Measurements from ENCODE around the gene DNAJC24.

DNAJC24 gene

DNA sequence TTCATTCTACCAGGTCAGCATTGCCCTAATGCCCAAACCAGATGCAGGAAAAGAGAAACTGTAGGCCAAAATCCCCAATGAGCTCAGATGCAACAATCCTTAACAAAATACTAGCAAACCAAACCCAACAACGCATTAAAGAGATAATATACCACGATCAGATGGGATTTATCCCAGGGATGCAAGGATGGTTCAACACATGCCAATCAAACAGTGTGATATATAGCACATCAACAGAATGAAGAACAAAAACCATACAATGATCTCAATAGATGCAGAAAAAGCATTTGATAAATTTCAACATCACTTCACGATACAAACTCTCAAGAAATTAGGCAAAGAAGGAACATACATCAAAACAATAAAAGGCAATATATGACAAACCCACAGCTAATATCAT lies 94.8 kb downstream of the DNAJC24 start:
- no peak for FAIRE-seq
- TF ChIP-seq POU2F2 (IDR thresholded peaks at IDR 0.05; ENCODE audit: low read depth, low read length) = no peak
- no peak for DNase-seq (ENCODE audit: insufficient read length, low spot score)

DNA sequence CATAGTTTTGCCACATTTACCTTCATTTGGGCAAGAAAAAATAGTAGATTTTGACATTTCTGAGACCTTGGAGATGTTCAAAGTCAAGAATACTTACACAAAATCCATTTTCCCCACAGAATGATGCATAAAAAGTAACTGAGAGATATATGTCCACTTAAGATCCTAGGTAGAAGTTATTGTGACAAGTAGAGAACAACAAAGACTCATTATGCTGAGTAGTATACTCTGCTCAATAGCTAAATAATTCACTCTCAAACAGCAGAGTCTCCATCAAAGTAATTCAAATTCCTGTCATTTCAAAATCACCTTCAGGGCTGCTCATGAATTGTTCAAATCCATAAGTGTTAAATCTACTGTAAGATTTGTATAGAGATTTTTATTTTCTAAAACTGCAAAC lies 104.4 kb downstream of the DNAJC24 start:
- FAIRE-seq = no peak
- no peak for DNase-seq (ENCODE audit: insufficient read length, low spot score)
- TF ChIP-seq POU2F2 (IDR thresholded peaks at IDR 0.05; ENCODE audit: low read depth, low read length) = no peak
- TF ChIP-seq PAX5 (IDR thresholded peaks at IDR 0.05; ENCODE audit: insufficient read depth, low read length, severe bottlenecking) = no peak
- TF ChIP-seq TAF1 (IDR thresholded peaks at IDR 0.05; ENCODE audit: low read depth, low read length) = no peak
- no peak for TF ChIP-seq SPI1 (IDR thresholded peaks at IDR 0.05; ENCODE audit: low read depth, low read length)
- TF ChIP-seq POLR2AphosphoS5 (IDR thresholded peaks at IDR 0.05; ENCODE audit: low read depth, low read length) = no peak
- TF ChIP-seq POLR2A (IDR thresholded peaks at IDR 0.05; ENCODE audit: low read depth, low read length) = no peak

- TF ChIP-seq POU2F2 (IDR thresholded peaks at IDR 0.05; ENCODE audit: low read depth, low read length) (no peak), POLR2A (IDR thresholded peaks at IDR 0.05; ENCODE audit: low read depth, low read length) (no peak), POLR2AphosphoS5 (IDR thresholded peaks at IDR 0.05; ENCODE audit: low read depth, low read length) (no peak), PAX5 (IDR thresholded peaks at IDR 0.05; ENCODE audit: insufficient read depth, low read length, severe bottlenecking) (no peak), SPI1 (IDR thresholded peaks at IDR 0.05; ENCODE audit: low read depth, low read length) (no peak), TAF1 (IDR thresholded peaks at IDR 0.05; ENCODE audit: low read depth, low read length) (no peak)
- DNase-seq (ENCODE audit: insufficient read length, low spot score) (no peak), FAIRE-seq (no peak)
Measured at GRCh38 chr11:31477528-31478222, 108.0 kb downstream of the DNAJC24 start.

- no peak for FAIRE-seq
- no peak for TF ChIP-seq POU2F2 (IDR thresholded peaks at IDR 0.05; ENCODE audit: low read depth, low read length)
- TF ChIP-seq PAX5 (IDR thresholded peaks at IDR 0.05; ENCODE audit: insufficient read depth, low read length, severe bottlenecking) = no peak
- TF ChIP-seq POLR2A (IDR thresholded peaks at IDR 0.05; ENCODE audit: low read depth, low read length) = no peak
- TF ChIP-seq TAF1 (IDR thresholded peaks at IDR 0.05; ENCODE audit: low read depth, low read length) = no peak
- no peak for TF ChIP-seq SPI1 (IDR thresholded peaks at IDR 0.05; ENCODE audit: low read depth, low read length)
- TF ChIP-seq POLR2AphosphoS5 (IDR thresholded peaks at IDR 0.05; ENCODE audit: low read depth, low read length) = no peak
- DNase-seq (ENCODE audit: insufficient read length, low spot score) = no peak
Measured at GRCh38 chr11:31478223-31478590, 108.5 kb downstream of the DNAJC24 start.

- DNase-seq (ENCODE audit: insufficient read length, low spot score) = no peak
- TF ChIP-seq TAF1 (IDR thresholded peaks at IDR 0.05; ENCODE audit: low read depth, low read length) (no peak), POLR2A (IDR thresholded peaks at IDR 0.05; ENCODE audit: low read depth, low read length) (no peak), PAX5 (IDR thresholded peaks at IDR 0.05; ENCODE audit: insufficient read depth, low read length, severe bottlenecking) (no peak), POU2F2 (IDR thresholded peaks at IDR 0.05; ENCODE audit: low read depth, low read length) (no peak)
- FAIRE-seq = no peak
Measured at GRCh38 chr11:31479066-31479465, 109.4 kb downstream of the DNAJC24 start.

- no peak for FAIRE-seq
- no peak for DNase-seq (ENCODE audit: insufficient read length, low spot score)
- TF ChIP-seq SPI1 (IDR thresholded peaks at IDR 0.05; ENCODE audit: low read depth, low read length) (no peak), PAX5 (IDR thresholded peaks at IDR 0.05; ENCODE audit: insufficient read depth, low read length, severe bottlenecking) (no peak), POU2F2 (IDR thresholded peaks at IDR 0.05; ENCODE audit: low read depth, low read length) (no peak), TAF1 (IDR thresholded peaks at IDR 0.05; ENCODE audit: low read depth, low read length) (no peak), POLR2A (IDR thresholded peaks at IDR 0.05; ENCODE audit: low read depth, low read length) (no peak), POLR2AphosphoS5 (IDR thresholded peaks at IDR 0.05; ENCODE audit: low read depth, low read length) (no peak)
Measured at GRCh38 chr11:31480930-31481329, 111.3 kb downstream of the DNAJC24 start.

All from GM12891 (cell line).